ENCODE measurements around the gene GLT1D1. TPM values are rescaled to one million over a fixed set of nuclear protein-coding genes. Genes with fewer than 3 reads are reported as not detected.

GLT1D1 gene
- total RNA-seq, 4 donors from 2014 or later: 0.26 to 3.6 (median 2.9) TPM; not detected in 1

DNA sequence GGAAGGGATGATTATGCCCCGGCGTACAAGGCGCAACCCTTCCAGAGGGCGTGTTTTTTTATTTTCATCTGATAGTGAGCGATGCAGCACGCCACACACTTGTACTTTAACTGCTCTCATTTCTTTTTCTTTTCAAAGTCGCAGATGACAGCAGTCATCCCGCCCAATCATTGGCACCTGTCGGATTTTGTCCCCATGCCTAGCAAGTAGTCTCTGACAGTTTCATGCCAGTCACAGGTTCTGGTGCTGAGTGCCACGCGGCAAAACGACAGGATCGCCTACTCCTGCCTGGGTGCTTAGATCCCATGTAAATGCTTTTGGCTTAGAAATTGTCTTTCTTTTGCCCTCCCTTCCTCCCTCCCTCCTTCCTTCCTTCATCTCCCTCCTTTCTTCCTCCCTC lies 117.7 kb downstream of the GLT1D1 start:
- H3K27me3 ChIP-seq: no peaks in the 10 kb centered on the region
- no peak overlapping the region for H3K27ac ChIP-seq
- no peak for TF ChIP-seq POLR2A (IDR thresholded peaks at IDR 0.05)
- TF ChIP-seq, protein P1, sequence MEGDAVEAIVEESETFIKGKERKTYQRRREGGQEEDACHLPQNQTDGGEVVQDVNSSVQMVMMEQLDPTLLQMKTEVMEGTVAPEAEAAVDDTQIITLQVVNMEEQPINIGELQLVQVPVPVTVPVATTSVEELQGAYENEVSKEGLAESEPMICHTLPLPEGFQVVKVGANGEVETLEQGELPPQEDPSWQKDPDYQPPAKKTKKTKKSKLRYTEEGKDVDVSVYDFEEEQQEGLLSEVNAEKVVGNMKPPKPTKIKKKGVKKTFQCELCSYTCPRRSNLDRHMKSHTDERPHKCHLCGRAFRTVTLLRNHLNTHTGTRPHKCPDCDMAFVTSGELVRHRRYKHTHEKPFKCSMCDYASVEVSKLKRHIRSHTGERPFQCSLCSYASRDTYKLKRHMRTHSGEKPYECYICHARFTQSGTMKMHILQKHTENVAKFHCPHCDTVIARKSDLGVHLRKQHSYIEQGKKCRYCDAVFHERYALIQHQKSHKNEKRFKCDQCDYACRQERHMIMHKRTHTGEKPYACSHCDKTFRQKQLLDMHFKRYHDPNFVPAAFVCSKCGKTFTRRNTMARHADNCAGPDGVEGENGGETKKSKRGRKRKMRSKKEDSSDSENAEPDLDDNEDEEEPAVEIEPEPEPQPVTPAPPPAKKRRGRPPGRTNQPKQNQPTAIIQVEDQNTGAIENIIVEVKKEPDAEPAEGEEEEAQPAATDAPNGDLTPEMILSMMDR (IDR thresholded peaks at IDR 0.05): no peak
- intact Hi-C loops (cut with DNase I; ENCODE audit: low total_unique reads): no loop called here
- H3K9me3 ChIP-seq: no peaks in the 10 kb centered on the region
- no peaks in the 10 kb centered on the region for H3K4me1 ChIP-seq
- no peak for DNase-seq
- H3K4me3 ChIP-seq: no peak overlapping the region
- no peaks in the 10 kb centered on the region for H3K36me3 ChIP-seq

DNA sequence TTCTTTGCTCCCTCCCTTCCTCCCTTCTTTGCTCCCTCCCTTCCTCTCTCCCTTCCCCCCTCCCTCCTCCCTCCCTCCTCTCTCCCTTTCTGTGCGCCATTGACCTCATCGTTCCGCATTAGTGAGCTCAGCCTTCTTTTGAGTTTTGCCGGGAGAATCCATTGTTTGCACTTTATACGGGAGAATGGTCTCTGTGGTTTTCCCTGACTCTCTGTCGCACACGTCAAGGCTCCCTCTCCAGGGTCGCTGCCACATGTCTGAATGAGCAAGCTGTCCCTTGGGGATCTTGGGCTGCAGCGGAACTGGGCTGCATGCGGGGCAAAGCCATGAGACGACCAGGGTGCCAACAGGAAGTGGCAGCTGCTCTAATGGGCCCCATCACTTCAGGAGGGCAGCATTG lies 118.5 kb downstream of the GLT1D1 start:
- Histone ChIP-seq H3K27me3 (no peaks in the 10 kb centered on the region), H3K27ac (no peak overlapping the region), H3K36me3 (no peaks in the 10 kb centered on the region), H3K4me3 (no peak overlapping the region), H3K4me1 (no peaks in the 10 kb centered on the region), H3K9me3 (no peaks in the 10 kb centered on the region)
- no peak for DNase-seq
- intact Hi-C loops (cut with DNase I; ENCODE audit: low total_unique reads): no loop called here
- TF ChIP-seq POLR2A (IDR thresholded peaks at IDR 0.05): no peak
- TF ChIP-seq, protein P1 (IDR thresholded peaks at IDR 0.05): no peak

DNA sequence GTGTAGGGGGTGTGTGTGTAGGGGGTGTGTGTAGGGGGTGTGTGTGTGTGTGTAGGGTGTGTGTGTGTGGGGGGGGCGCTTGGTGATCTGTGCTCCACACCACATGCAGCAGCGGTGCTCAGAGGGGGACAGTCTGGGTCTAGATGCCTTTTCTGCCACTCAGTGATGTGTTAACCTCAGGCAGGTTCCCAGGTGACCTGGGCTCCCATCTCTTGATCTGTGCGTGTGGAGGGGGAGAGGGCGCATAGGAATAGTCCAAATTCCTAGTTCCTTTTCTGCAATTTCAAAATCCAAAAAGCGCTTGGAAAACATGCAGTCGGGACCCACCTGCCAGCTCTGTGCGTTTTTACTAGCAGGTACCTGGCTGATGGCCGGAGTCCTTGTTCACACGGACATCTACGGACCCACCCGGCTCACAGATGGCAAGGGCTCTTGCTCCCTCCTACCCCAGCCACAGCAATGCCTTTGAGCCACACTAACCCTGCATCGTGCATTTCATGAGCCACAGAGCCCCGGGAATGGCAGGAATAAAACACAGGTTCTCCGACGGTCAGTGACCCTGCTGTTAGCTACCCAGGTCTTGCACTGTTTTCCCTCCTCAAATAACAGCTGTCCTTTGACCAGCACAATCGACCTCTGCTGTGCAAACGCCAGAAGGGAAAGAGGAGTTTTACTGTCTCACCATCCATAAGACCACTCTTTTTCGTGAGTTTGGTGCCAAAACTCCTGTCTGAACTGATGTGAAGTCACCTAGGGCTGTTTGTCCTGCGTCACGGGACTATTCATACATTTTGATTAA lies 120.8 kb downstream of the GLT1D1 start:
- DNase-seq: no peak
- Histone ChIP-seq H3K36me3 (no peaks in the 10 kb centered on the region), H3K27ac (no peak overlapping the region), H3K4me3 (no peak overlapping the region), H3K27me3 (no peaks in the 10 kb centered on the region), H3K4me1 (no peaks in the 10 kb centered on the region), H3K9me3 (no peaks in the 10 kb centered on the region)
- no peak for TF ChIP-seq POLR2A (IDR thresholded peaks at IDR 0.05)
- TF ChIP-seq, protein P1 (IDR thresholded peaks at IDR 0.05): no peak
- intact Hi-C loops (cut with DNase I; ENCODE audit: low total_unique reads): no loop called here

DNA sequence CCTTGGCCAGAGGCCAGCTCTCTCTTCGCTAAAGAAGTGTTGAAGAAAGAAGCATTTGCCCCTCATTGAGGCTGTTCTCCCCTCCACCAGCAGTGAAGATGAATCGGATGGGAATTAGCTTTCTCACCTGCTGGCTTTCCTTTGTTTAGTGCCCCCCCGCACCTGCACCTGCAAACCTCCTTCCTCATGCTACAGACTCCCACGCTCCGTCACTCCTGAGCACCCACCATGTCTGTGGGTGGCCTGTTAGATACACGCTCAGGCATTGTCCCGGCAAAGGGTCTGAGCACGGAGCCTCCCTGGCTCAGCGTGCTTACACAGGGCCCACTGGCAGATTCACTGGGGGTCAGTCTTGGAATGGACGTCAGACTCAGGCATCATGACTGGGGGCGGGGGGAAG lies 121.6 kb downstream of the GLT1D1 start:
- Histone ChIP-seq H3K27me3 (no peaks in the 10 kb centered on the region), H3K4me1 (no peaks in the 10 kb centered on the region), H3K36me3 (no peaks in the 10 kb centered on the region), H3K27ac (no peak overlapping the region), H3K9me3 (no peaks in the 10 kb centered on the region), H3K4me3 (no peak overlapping the region)
- no peak for DNase-seq
- no peak for TF ChIP-seq POLR2A (IDR thresholded peaks at IDR 0.05)
- TF ChIP-seq, protein P1 (IDR thresholded peaks at IDR 0.05): no peak
- intact Hi-C loops (cut with DNase I; ENCODE audit: low total_unique reads): no loop called here

DNA sequence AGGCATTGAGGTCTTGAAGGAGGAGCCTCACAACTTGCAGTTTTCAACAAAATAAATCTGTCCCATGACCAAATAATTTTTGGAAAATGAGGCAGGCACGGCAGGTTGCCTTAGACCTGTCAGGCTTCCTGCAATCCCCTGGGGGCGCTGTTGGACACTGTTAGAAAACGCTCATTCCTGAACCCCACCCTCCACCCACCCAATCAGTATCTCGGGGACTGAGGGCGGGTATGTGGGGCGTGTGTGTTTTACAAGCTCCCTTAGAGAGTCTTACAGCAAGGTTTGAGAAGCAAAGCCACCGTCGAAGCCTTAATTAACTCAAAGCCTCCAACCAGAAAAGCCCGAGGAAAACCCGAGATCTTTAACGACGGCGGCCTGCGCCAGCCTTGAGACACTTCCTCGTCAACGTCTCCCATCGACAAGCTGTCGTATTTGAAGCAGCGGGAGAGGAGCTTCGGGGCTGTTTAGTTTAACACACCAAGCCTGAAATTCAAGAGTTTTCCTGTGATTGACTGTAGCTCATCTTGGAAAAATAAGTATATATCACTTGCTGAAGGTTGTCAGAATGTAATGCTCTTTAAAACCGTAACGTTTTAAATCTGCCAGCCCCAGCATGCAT lies 123.0 kb downstream of the GLT1D1 start:
- DNase-seq: no peak
- no peak overlapping the region for H3K4me3 ChIP-seq
- H3K4me1 ChIP-seq: no peaks in the 10 kb centered on the region
- H3K27ac ChIP-seq: no peak overlapping the region
- H3K36me3 ChIP-seq: no peaks in the 10 kb centered on the region
- TF ChIP-seq POLR2A (IDR thresholded peaks at IDR 0.05): no peak
- TF ChIP-seq, protein P1 (IDR thresholded peaks at IDR 0.05): no peak
- no peaks in the 10 kb centered on the region for H3K9me3 ChIP-seq
- no peaks in the 10 kb centered on the region for H3K27me3 ChIP-seq
- intact Hi-C loops (cut with DNase I; ENCODE audit: low total_unique reads): no loop called here

Data from uterus (tissue), 4 donors.